Measurements from ENCODE around the gene LSG1.

Gene LSG1

GRCh38 chr3:194686816-194687637 is 15.0 kb upstream of the LSG1 start:
- DNase-seq (ENCODE audit: low read depth) = no peak

GRCh38 chr3:194686414-194686815 is 14.4 kb upstream of the LSG1 start:
- DNase-seq (ENCODE audit: low read depth) = no peak

DNA sequence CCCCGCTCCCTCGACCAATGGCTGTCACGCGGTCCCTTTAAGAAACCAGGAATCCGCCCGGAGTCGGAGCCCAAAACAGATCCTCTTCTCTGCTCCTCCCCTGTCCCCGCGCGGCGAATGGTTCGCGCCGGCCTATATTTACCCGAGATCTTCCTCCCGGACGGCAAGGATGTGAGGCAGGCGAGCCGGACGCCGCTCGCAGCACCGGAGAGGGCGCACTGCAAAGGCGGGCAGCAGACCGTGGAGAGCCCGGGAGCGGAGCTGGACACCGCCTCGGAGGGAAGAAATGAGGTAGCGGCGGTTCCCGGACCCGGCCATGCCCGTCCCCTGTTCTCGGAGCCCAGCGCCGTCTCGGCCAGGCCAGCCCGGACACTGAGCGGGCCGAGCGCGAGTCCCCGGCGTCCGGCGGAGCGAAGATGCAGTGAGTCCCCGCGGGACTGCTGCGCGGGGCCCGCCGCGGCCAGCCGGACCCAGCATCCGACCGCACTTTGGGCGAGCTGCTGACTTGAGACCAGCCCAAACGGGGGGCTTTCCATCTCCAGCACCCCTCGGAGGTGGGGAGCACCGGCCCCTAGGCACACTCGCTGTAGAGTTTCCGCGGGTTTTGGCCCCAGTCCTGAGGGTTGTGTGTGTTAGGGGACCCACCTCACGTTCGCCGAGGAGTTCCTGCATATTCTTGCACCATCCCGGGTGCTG is 13.9 kb upstream of the LSG1 start, which contains the start of gene FAM43A:
TSS of gene FAM43A (plus strand) at position 166 of the 696 bp plus-strand sequence. CDS start 944 bp downstream, outside the sequence.
- DNase-seq (ENCODE audit: low read depth) = peak; percentile 61

DNA sequence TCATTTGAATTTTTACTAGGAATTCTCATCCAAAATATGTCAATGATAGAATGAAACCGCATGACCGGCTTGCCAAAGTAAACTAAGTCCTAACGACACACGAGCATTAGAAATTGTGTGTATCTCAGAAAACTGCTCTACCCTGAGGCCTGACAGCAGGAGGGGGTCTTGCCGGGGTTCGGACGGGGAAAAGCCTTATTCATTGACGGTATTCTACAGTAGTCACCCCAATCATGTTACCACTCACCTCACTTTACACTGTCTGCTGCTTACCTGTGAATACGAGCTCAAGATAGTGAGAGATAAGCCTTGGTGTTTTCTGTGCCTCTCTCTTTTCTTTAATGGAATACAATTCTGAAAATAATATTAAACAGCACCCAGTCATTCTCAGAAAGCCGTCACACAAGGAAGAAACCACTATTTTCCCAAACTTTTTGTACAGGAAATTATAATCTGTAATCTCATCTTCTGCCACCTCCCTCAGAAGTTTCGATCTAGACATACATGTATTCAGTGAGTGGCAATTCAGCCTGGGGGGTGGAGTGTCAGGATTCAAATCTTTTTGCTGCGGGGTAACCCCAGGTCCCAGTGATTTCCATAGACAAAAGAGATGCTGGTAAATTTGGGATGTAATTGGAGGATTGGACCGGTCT is 13.2 kb upstream of the LSG1 start:
- DNase-seq (ENCODE audit: low read depth) = no peak

- no peak for DNase-seq (ENCODE audit: low read depth)
Observed at GRCh38 chr3:194683380-194683779, 11.4 kb upstream of the LSG1 start.

DNA sequence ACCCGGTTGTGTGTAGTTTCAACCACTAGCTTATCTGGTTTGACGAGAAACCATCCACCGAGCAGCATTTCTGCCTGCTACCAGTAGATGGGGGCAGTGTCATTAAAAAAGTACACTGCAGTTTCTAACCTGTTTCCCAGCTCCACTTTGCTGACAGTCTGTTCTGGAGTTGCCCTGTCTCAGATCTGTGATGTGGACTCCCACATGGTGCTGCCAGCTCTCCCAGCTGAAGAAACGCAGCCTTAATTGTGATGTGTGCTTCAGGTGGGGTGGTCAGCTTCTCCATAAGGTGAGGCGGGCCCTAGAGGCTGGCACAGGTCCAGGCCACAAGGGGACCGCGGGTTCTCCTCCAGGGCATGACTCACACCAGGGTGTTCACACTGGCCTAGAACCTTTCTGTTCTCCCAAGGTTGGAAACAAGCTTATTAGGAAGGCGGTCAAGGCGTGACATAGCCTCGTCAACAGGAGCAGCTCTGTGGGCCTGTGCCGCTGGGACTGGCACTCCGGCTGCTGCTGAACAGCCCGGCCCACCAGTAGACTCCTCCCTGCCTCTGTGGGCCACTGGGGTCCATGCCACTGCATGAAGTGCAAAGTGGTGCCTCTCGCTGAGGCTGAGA is 10.8 kb upstream of the LSG1 start:
- DNase-seq (ENCODE audit: low read depth) = peak; percentile 61

DNA sequence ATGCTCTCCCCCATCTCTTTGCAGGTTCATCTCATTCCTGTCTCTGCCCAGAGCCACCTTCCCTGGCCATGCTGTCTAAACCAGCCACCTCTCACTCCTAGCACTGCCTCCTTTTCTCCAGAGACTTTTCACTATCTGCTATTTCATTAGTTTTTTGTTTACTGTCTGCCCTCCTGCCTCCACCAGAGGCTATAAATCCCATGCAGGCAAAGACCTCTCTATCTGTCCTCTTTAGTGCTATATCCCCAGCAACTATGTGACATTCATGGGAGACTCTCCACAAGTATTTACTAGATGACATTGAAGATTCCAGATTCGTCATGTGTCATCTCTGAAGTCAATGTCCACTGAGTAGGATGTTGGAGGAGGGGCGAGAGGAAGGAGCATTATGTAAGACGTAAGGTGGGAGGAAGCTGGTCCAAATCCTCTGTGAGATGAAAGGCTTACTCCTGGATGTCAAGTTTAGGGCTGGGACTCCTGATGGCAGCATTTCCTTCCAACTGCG is 10.2 kb upstream of the LSG1 start:
- DNase-seq (ENCODE audit: low read depth) = no peak

DNA sequence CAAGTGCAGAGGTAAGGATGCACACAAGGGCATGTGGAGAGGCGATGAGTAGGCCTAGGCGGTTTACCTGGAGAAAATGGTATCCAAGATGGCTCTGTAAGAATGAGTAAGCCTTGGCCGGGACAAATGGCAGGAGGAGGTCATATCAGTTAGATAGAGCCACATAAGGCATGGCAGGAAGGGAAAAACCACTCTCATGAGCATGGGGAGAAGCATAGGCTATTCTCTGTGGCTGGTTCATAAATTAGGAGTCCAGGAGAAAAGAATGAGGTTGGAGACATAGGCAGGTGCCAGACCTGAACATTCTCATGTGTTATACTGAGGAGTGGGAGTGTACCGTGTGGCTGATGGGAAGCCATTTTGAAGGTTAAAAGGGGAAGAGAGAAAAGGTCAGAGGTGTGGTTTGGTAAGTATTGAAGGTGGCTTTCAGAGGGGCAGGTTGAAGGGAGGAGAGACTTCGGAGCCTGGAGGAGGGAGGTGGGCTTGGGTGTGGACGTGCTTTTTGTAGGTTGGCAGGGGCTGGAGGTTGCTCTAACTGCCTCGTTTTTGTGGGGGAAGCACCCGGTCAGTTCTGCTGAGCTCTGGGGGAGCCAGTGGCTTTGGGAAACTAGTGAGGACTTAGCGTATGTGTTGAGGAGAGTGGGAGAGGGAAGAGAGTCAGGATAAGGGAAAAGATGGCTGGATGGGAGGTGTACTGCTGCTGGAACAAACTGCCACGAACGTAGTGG is 9.1 kb upstream of the LSG1 start:
- DNase-seq (ENCODE audit: low read depth) = no peak

DNA sequence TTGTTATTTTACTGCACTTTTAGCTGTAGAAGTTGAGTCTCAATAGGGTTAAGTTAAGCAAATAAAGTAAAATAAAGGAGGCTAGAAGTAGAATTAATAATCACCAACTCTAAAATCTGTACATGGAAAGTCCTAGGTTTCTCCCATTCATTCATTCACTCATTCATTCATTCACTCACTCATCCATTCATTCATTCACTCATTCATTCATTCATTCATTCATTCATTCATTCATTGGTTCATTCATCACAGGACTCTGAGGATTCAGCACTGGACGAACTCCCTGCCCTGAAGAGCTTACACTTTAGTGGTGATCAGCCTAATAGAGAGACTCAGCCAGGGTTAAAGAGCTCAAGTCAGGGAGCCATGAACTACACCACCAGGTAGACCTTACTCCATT is 4.5 kb upstream of the LSG1 start:
- DNase-seq (ENCODE audit: low read depth) = no peak

DNA sequence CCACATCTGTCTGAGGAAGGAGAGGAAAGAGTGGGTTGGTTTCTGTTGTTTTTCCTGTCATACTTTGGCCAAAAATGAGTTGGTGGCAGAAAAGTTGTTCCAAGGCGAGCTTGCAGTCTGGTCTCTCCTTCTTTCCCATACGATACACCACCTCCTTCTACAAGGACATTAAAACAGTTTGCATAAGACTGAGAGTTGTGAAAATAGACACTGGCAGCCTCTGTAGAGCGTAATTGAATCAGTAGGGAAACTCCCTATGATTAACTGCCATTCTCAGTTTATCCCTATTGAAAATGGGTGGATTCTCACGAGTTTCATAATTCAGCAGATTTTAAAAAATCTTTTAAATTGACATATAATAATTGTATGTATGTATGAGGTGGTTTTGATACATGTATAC is 3.7 kb upstream of the LSG1 start:
- no peak for DNase-seq (ENCODE audit: low read depth)

DNA sequence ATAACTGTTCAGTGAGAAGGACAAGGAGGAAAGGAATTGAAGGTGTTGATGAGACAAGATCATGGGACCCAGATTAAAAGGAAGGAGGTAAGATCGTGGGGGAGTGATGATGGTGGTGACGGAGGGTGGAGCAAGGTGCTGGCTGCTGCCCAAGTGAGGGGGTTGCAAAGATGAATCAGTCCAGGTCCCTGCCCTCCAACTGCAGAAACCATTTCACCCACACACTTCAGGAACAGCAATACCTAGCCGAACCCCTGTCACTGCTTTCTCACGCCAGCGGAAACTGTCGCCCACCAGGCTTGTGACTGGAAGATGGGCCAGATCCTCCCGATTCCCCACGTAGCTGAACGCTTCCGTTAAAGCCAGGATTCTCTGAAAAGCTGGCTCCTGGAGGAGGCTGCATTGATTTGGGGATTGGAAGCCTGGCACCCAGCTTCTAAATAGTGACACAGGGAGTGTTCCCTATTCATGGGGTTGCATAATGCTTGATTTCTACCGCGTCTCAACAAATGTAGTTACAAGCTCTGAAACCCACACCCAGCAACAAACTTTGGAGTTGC is 3.2 kb upstream of the LSG1 start:
- DNase-seq (ENCODE audit: low read depth) = peak; percentile 61

- DNase-seq (ENCODE audit: low read depth) = no peak
Observed at GRCh38 chr3:194673761-194674160, 1.8 kb upstream of the LSG1 start.

GRCh38 chr3:194672876-194673275 is 885 bp upstream of the LSG1 start:
- DNase-seq (ENCODE audit: low read depth) = no peak

- DNase-seq (ENCODE audit: low read depth) = no peak
Observed at GRCh38 chr3:194671511-194671899, 486 bp downstream of the LSG1 start.

- DNase-seq (ENCODE audit: low read depth) = no peak
Observed at GRCh38 chr3:194667363-194667762, 4.6 kb downstream of the LSG1 start.

DNA sequence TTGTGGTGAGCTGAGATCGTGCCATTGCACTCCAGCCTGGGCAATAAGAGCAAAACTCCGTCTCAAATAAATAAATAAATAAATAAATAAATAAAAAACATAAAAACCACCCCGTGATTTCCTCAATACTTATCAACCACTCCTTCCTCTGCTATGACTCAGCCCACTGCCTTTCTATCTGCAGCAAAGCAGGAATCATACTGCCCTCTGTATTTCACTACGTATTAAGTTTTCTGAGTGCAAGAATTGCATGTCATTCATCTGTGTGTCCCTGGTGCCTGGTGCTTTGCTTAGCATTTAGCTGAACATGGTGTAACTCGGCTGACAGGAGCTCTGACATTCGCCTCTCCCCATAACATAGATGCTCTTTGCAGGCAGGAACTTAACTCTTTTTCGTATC is 7.1 kb downstream of the LSG1 start:
- DNase-seq (ENCODE audit: low read depth) = no peak

DNA sequence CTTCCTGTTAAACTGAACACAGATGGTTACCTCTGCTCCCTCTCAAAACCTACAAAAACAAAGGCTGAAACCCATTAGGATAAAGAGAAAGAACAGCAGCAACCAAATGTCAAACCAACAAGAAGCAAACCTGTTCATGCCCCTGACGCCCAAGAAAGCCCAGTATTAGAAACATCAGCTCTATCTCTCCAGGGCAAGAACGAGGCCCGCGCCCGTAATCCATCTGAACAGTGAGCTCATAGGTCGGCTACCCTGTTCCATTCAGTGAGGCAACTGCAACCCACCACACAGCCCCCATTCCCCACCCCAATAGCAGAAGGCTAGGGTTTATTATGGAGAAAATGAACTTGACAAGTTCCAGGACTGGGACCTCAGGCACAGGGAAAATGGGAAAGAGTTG is 10.0 kb downstream of the LSG1 start:
- no peak for DNase-seq (ENCODE audit: low read depth)

- DNase-seq (ENCODE audit: low read depth) = no peak
Observed at GRCh38 chr3:194661374-194661773, 10.6 kb downstream of the LSG1 start.

- no peak for DNase-seq (ENCODE audit: low read depth)
Observed at GRCh38 chr3:194659778-194660177, 12.2 kb downstream of the LSG1 start.

DNA sequence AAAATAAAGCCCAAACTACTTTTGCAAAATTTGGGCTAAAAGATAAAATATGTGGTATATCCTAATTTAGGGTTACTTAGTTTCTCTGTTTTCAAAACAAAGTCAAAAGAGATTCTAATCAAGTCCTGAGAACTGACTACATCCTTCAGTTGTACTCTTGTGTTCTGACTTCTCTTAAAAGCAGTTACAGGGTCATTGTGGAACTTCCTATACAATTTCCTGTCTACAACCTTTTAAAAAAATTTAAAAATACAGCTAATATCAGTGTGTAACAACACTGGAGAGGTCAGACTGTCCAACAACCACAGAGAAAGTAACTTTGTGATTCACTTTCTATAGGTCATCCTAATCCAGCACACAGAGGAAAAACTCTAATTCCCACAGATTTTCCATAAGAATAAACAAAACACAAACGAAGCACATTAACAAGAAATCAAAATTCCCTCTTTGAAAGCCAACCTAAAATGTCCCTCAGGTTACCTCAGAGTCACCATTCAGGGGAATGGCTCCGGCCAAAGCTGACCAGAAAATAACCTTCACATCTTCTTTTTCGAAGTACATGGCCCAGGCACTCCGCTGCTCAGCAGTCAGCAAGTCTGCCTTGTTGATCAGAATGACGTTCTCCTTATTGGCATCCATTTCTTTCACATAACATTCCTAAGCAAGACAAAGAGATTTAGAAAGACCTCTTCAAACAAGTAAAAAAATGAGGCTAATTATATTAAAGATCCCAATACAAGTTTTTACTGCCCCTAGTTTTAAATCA is 13.3 kb downstream of the LSG1 start:
- DNase-seq (ENCODE audit: low read depth) = no peak

- DNase-seq (ENCODE audit: low read depth) = no peak
Observed at GRCh38 chr3:194657439-194657838, 14.6 kb downstream of the LSG1 start.

Data from stimulated activated CD4-positive, alpha-beta T cell treated with anti-CD3 and anti-CD28 coated beads, Interleukin-2, amount 100 ng/mL, for 4 hours (primary cell).